PC-9 (cell line): Measurements from ENCODE around the gene TFEC. TPM values are rescaled to one million over a fixed set of nuclear protein-coding genes. Genes with fewer than 3 reads are reported as not detected.

Source experiments
- BruUV-seq: library from RNA; stranded (reverse); fragments of 400-500 nt; replicated peaks from 2 replicates; lab custom pipeline; 2021; lab: Mats Ljungman, UMichigan
- CTCF ChIA-PET: fragments of 300-600 bp; sonication (Branson Sonifier 250); formaldehyde crosslinking; loops from one replicate; lab custom pipeline; 2022; ENCODE audit warnings: antibody characterized with exemption; lab: Charles Lee
- POLR2A ChIA-PET: fragments of 300-600 bp; sonication (Branson Sonifier 250); formaldehyde crosslinking; loops from one replicate; lab custom pipeline; 2022; ENCODE audit warnings: antibody characterized with exemption; ENCODE audit not compliant: unreplicated experiment; lab: Charles Lee
- DNase-seq, 2 experiments: peaks; one replicate each; pipeline versions ENCODE4 v3.0.0 to v3.0.0-alpha.2; 2015 to 2022; ENCODE audit warnings: mixed read lengths in 1 of 2
- H2AFZ ChIP-seq: fragments of 200-600 bp; sonication (generic); 2 replicates; pipeline ENCODE4 v1.8.1; 2017; ENCODE audit warnings: antibody characterized with exemption
- H3F3A ChIP-seq: fragments of 200-600 bp; sonication (generic); 2 replicates; pipeline ENCODE4 v1.8.1; 2017; ENCODE audit warnings: antibody characterized with exemption, mild to moderate bottlenecking, low read depth; ENCODE audit not compliant: insufficient read depth
- H3K27ac ChIP-seq: fragments of 200-600 bp; sonication (generic); 2 replicates; pipeline ENCODE4 v1.6.1; 2016; ENCODE audit warnings: mixed run types
- H3K27me3 ChIP-seq: fragments of 200-600 bp; sonication (generic); 2 replicates; pipeline ENCODE4 v1.6.1; 2016; ENCODE audit warnings: low read depth, mixed run types; ENCODE audit not compliant: insufficient read depth
- H3K36me3 ChIP-seq: fragments of 200-600 bp; sonication (generic); 2 replicates; pipeline ENCODE4 v1.6.1; 2016; ENCODE audit warnings: low read depth, mixed run types
- H3K4me1 ChIP-seq: fragments of 200-600 bp; sonication (generic); replicated peaks from 2 replicates; pipeline ENCODE4 v1.6.1; 2016; ENCODE audit warnings: mixed run types; ENCODE audit not compliant: insufficient read depth
- H3K4me2 ChIP-seq: fragments of 200-600 bp; sonication (generic); 2 replicates; pipeline ENCODE4 v1.6.1; 2017; ENCODE audit warnings: mixed run types
- H3K4me3 ChIP-seq: fragments of 200-600 bp; sonication (generic); 2 replicates; pipeline ENCODE4 v1.6.1; 2016; ENCODE audit warnings: mixed run types
- H3K79me2 ChIP-seq: fragments of 200-600 bp; sonication (generic); 2 replicates; pipeline ENCODE4 v1.6.1; 2017; ENCODE audit warnings: low read depth, mixed run types
- H3K9me2 ChIP-seq: fragments of 200-600 bp; sonication (generic); 2 replicates; pipeline ENCODE4 v1.8.1; 2017; ENCODE audit warnings: mild to moderate bottlenecking; ENCODE audit not compliant: insufficient read depth
- H3K9me3 ChIP-seq: fragments of 200-600 bp; sonication (generic); 2 replicates; pipeline ENCODE4 v1.8.1; 2016; ENCODE audit warnings: low read depth; ENCODE audit not compliant: insufficient read depth
- H4K20me1 ChIP-seq: fragments of 200-600 bp; sonication (generic); 2 replicates; pipeline ENCODE4 v1.8.1; 2017; ENCODE audit not compliant: insufficient read depth
- EZH2 ChIP-seq: fragments of 200-600 bp; sonication (generic); IDR thresholded peaks from 2 replicates; pipeline ENCODE4 v1.8.0; 2017; ENCODE audit warnings: antibody characterized with exemption, low read depth
- intact Hi-C: fragments of 100-400 bp; cut with micrococcal nuclease; formaldehyde crosslinking; loops from one replicate; pipeline ENCODE4 v1.10.0; 2022; ENCODE audit not compliant: unreplicated experiment
- total RNA-seq: library from RNA; stranded (reverse); gene quantifications from 2 replicates; pipeline ENCODE4 v1.2.3, GENCODE V29; 2021
- TF ChIP-seq, protein P1 (sequence below): fragments of 200-600 bp; sonication (generic); conservative IDR thresholded peaks from 2 replicates; pipeline ENCODE4 v1.6.1; 2017; ENCODE audit warnings: mixed run types, antibody characterized with exemption, mild to moderate bottlenecking, moderate library complexity

TFEC gene
- total RNA-seq, 1 experiment from 2014 or later: not detected

DNA sequence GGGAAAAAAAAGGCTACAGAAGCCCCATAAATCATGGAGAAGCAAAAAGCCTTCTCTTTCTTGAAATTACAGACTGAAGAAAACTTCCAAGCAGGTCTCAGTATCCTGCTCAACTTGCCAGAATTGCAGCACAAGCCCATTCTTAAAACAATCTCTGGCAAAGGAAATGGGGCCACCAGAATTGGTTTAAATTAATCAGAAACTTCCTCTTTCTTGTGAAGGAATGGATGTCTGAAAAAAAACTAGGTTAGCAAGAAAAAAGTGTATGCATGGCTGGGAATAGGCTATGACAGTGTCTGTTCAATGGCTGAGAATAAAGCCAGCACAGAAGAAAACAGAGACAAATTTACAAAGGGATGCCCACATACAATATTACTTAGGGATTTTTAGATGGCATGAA lies 59.1 kb downstream of the TFEC start:
- TF ChIP-seq, protein P1, sequence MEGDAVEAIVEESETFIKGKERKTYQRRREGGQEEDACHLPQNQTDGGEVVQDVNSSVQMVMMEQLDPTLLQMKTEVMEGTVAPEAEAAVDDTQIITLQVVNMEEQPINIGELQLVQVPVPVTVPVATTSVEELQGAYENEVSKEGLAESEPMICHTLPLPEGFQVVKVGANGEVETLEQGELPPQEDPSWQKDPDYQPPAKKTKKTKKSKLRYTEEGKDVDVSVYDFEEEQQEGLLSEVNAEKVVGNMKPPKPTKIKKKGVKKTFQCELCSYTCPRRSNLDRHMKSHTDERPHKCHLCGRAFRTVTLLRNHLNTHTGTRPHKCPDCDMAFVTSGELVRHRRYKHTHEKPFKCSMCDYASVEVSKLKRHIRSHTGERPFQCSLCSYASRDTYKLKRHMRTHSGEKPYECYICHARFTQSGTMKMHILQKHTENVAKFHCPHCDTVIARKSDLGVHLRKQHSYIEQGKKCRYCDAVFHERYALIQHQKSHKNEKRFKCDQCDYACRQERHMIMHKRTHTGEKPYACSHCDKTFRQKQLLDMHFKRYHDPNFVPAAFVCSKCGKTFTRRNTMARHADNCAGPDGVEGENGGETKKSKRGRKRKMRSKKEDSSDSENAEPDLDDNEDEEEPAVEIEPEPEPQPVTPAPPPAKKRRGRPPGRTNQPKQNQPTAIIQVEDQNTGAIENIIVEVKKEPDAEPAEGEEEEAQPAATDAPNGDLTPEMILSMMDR: no peak
- no peak for TF ChIP-seq EZH2
- Histone ChIP-seq H3F3A (no peaks in the 10 kb centered on the region), H3K27ac (no peak overlapping the region), H3K9me3 (no peaks in the 10 kb centered on the region), H4K20me1 (no peaks in the 10 kb centered on the region), H2AFZ (no peak overlapping the region; the same call in 1 of the 2 replicates), H3K4me2 (no peak overlapping the region), H3K27me3 (no peaks in the 10 kb centered on the region), H3K79me2 (no peaks in the 10 kb centered on the region), H3K9me2 (no peaks in the 10 kb centered on the region), H3K4me1 (peaks cover 14% of the 10 kb centered on the region; the same call in 1 of the 2 replicates), H3K36me3 (no peaks in the 10 kb centered on the region), H3K4me3 (no peak overlapping the region)
- no peak for DNase-seq
- CTCF ChIA-PET: no interaction called here
- no TSS peak for BruUV-seq
- POLR2A ChIA-PET: no interaction called here
- intact Hi-C loops: no loop called here

DNA sequence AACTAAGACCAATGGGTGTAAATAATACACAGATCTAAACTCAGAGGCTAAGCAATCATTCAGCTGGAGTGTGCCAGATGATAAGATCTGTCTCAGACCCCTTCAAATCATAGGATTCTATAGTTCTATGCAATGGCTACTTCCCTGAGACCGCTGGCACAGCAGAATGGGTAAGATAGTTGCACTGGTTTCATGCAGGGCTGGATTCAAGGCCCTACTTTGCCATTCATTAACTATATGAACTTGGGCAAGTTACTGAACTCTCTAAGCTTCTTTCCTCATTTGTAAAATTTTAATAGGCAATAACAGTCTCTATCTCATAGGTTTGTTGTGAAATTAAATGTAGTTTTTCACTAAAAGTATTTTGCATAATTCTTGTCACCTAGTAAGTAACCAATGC lies 62.0 kb downstream of the TFEC start:
- no peaks in the 10 kb centered on the region for H3K27me3 ChIP-seq
- no peak overlapping the region for H3K4me2 ChIP-seq
- ChIA-PET CTCF (no interaction called here), POLR2A (no interaction called here)
- no peak overlapping the region for H3K27ac ChIP-seq
- H2AFZ ChIP-seq: 0 out of 2 replicates have a peak overlapping the region, but pooled peaks have one; percentile 27
- no peak for TF ChIP-seq EZH2
- TF ChIP-seq, protein P1: no peak
- intact Hi-C loops: no loop called here
- no peaks in the 10 kb centered on the region for H3K9me3 ChIP-seq
- no peaks in the 10 kb centered on the region for H3K36me3 ChIP-seq
- peaks cover 9% of the 10 kb centered on the region; the same call in 1 of the 2 replicates for H3K4me1 ChIP-seq
- H4K20me1 ChIP-seq: no peaks in the 10 kb centered on the region
- no peaks in the 10 kb centered on the region for H3F3A ChIP-seq
- H3K79me2 ChIP-seq: no peaks in the 10 kb centered on the region
- no peak for DNase-seq
- BruUV-seq: no TSS peak
- H3K4me3 ChIP-seq: no peak overlapping the region
- H3K9me2 ChIP-seq: 0 out of 2 replicates have a peak, but pooled peaks cover 4% of the 10 kb centered on the region

DNA sequence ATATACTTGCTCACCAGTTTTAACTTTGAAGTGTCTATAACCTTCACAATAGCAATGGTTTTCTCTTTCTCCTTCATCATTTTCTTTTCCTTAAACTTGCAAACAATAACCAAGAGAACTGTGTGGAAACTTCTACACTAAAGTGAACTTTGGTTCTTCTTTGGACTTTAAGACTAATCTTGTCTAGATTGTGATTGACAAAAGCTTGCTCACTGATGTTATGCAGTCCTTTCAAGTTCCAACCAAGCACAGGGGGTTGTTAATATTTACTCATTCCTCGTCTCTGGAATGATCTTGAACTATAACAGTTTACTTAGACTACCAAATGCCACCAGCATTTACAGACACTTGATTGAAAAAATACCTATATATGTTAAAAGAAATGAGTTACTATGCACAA lies 62.4 kb downstream of the TFEC start:
- Histone ChIP-seq H3K4me3 (no peak overlapping the region), H3K9me2 (0 out of 2 replicates have a peak, but pooled peaks cover 4% of the 10 kb centered on the region), H3K9me3 (no peaks in the 10 kb centered on the region), H3K27me3 (no peaks in the 10 kb centered on the region), H2AFZ (0 out of 2 replicates have a peak overlapping the region, but pooled peaks have one; percentile 27), H3K27ac (no peak overlapping the region), H3K4me2 (no peak overlapping the region), H3K4me1 (peaks cover 5% of the 10 kb centered on the region; the same call in 1 of the 2 replicates), H4K20me1 (no peaks in the 10 kb centered on the region), H3K36me3 (no peaks in the 10 kb centered on the region), H3K79me2 (no peaks in the 10 kb centered on the region), H3F3A (no peaks in the 10 kb centered on the region)
- DNase-seq: no peak
- intact Hi-C loops: no loop called here
- no TSS peak for BruUV-seq
- ChIA-PET POLR2A (no interaction called here), CTCF (no interaction called here)
- TF ChIP-seq EZH2: no peak
- TF ChIP-seq, protein P1: no peak
